Tibial nerve (tissue), 4 donors: ENCODE results near the gene USP3. TPM values are rescaled to one million over a fixed set of nuclear protein-coding genes. Genes with fewer than 3 reads are reported as not detected.

ENCODE experiments used
- DNase-seq, 2 donors: peaks; one replicate each; pipeline ENCODE4 v3.0.0-alpha.2; 2019; ENCODE audit warnings: low spot score in 2 of 2
- H3K27ac ChIP-seq, 4 donors: fragments of 200-600 bp; sonication (generic) in 3 of 4; one replicate each; pipeline ENCODE4 v1.5.1; 2017 to 2019; ENCODE audit warnings: mild to moderate bottlenecking in 1 of 4
- H3K27me3 ChIP-seq, 2 donors: fragments of 200-600 bp; sonication (generic) in 1 of 2; one replicate each; pipeline versions ENCODE4 v1.5.1 to v1.6.0; 2017 to 2019
- H3K36me3 ChIP-seq, 3 donors: fragments of 200-600 bp; sonication (generic); one replicate each; pipeline ENCODE4 v1.5.1; 2018 to 2019
- H3K4me1 ChIP-seq, 4 donors: fragments of 200-600 bp; sonication (generic) in 3 of 4; one replicate each; pipeline ENCODE4 v1.5.1; 2017 to 2019
- H3K4me3 ChIP-seq, 4 donors: fragments of 200-600 bp; sonication (generic) in 3 of 4; one replicate each; pipeline ENCODE4 v1.5.1; 2017 to 2019; ENCODE audit warnings: mild to moderate bottlenecking in 1 of 4, moderate library complexity in 1 of 4
- H3K9me3 ChIP-seq, 4 donors: fragments of 200-600 bp; sonication (generic) in 3 of 4; one replicate each; pipeline ENCODE4 v1.5.1; 2017 to 2019
- CTCF ChIP-seq, 5 experiments: fragments of 200-600 bp in 3 of 5; fragments of 450-650 bp in 2 of 5; sonication (generic) in 3 of 5; IDR thresholded peaks; one replicate each; pipeline ENCODE4 v1.5.1; 2016 to 2019; ENCODE audit warnings: antibody characterized with exemption in 5 of 5, mild to moderate bottlenecking in 3 of 5, moderate library complexity in 2 of 5
- EP300 ChIP-seq, 2 donors: sonication (generic); formaldehyde crosslinking; IDR thresholded peaks; one replicate each; pipeline ENCODE4 v1.6.1; 2017; ENCODE audit warnings: antibody characterized with exemption in 2 of 2, mild to moderate bottlenecking in 1 of 2
- POLR2A ChIP-seq, 2 donors: fragments of 450-650 bp; IDR thresholded peaks; one replicate each; pipeline ENCODE4 v1.6.1; 2017; ENCODE audit warnings: antibody characterized with exemption in 2 of 2, mild to moderate bottlenecking in 2 of 2, moderate library complexity in 2 of 2
- WGBS, 2 donors: methylation state at CpG; one replicate each; pipeline ENCODE4 v1.1.5; 2018; 5-methylcytosine and 5-hydroxymethylcytosine counted together
- total RNA-seq, 4 donors: library from RNA; depleted of rRNA; stranded (reverse); fragments of >200 nt; gene quantifications; one replicate each; pipeline ENCODE4 v1.1.0, GENCODE V29; 2016

Gene USP3
- total RNA-seq, 4 donors from 2014 or later, result 32.8 to 47.3 (median 38.3) TPM

GRCh38 chr15:63575312-63575711, 70.9 kb downstream of the USP3 start:
- peaks cover 0 to 51% (median 2%) of the 10 kb centered on the region in 3 donors for H3K36me3 ChIP-seq
- no peak overlapping the region for H3K4me3 ChIP-seq

GRCh38 chr15:63576441-63576840, 72.0 kb downstream of the USP3 start:
- WGBS, 2 donors, result 75 to 76% methylated on average over 6 of the region's 6 CpGs
- H3K36me3 ChIP-seq, result peaks cover 0 to 47% (median 0%) of the 10 kb centered on the region in 3 donors
- TF ChIP-seq CTCF (IDR thresholded peaks at IDR 0.05), result no peak
- TF ChIP-seq POLR2A (IDR thresholded peaks at IDR 0.05), result no peak
- TF ChIP-seq EP300 (IDR thresholded peaks at IDR 0.05), result no peak

More at GRCh38 chr15:63575312-63575711, 70.9 kb downstream of the USP3 start:
- TF ChIP-seq CTCF (IDR thresholded peaks at IDR 0.05), result no peak
- no peak for TF ChIP-seq POLR2A (IDR thresholded peaks at IDR 0.05)
- no peak for TF ChIP-seq EP300 (IDR thresholded peaks at IDR 0.05)
- no peak overlapping the region for H3K27ac ChIP-seq
- H3K4me1 ChIP-seq, result no peaks in the 10 kb centered on the region
- DNase-seq, result no peak
- no peaks in the 10 kb centered on the region for H3K27me3 ChIP-seq
- no peaks in the 10 kb centered on the region for H3K9me3 ChIP-seq
- 44 to 45% methylated on average over 1 of the region's 1 CpG for WGBS, 2 donors

GRCh38 chr15:63582179-63582578, 77.8 kb downstream of the USP3 start:
- Histone ChIP-seq H3K4me3 (no peak overlapping the region), H3K27me3 (no peaks in the 10 kb centered on the region), H3K36me3 (peaks cover 0 to 49% (median 6%) of the 10 kb centered on the region in 3 donors), H3K4me1 (no peaks in the 10 kb centered on the region), H3K9me3 (peaks cover 0 to 6% (median 0%) of the 10 kb centered on the region in 4 donors), H3K27ac (no peak overlapping the region)
- no peak for DNase-seq
- TF ChIP-seq POLR2A (IDR thresholded peaks at IDR 0.05) (no peak), EP300 (IDR thresholded peaks at IDR 0.05) (no peak), CTCF (IDR thresholded peaks at IDR 0.05) (no peak)

More at GRCh38 chr15:63576441-63576840, 72.0 kb downstream of the USP3 start:
- Histone ChIP-seq H3K27ac (no peak overlapping the region), H3K4me3 (no peak overlapping the region), H3K27me3 (no peaks in the 10 kb centered on the region), H3K4me1 (no peaks in the 10 kb centered on the region), H3K9me3 (no peaks in the 10 kb centered on the region)
- no peak for DNase-seq

GRCh38 chr15:63582718-63583426, 78.5 kb downstream of the USP3 start:
- TF ChIP-seq CTCF (IDR thresholded peaks at IDR 0.05) (no peak), EP300 (IDR thresholded peaks at IDR 0.05) (no peak), POLR2A (IDR thresholded peaks at IDR 0.05) (no peak)
- WGBS, 2 donors, result 71 to 80% methylated on average over 2 of the region's 2 CpGs
- no peak overlapping the region for H3K4me3 ChIP-seq
- H3K9me3 ChIP-seq, result peaks cover 0 to 6% (median 0%) of the 10 kb centered on the region in 4 donors
- H3K27me3 ChIP-seq, result no peaks in the 10 kb centered on the region
- no peaks in the 10 kb centered on the region for H3K4me1 ChIP-seq
- H3K36me3 ChIP-seq, result peaks cover 0 to 45% (median 6%) of the 10 kb centered on the region in 3 donors
- DNase-seq, result no peak
- no peak overlapping the region for H3K27ac ChIP-seq

GRCh38 chr15:63586790-63587189, 82.4 kb downstream of the USP3 start:
- peaks cover 0 to 6% (median 0%) of the 10 kb centered on the region in 4 donors for H3K9me3 ChIP-seq
- no peak for TF ChIP-seq CTCF (IDR thresholded peaks at IDR 0.05)
- no peak for TF ChIP-seq EP300 (IDR thresholded peaks at IDR 0.05)
- no peak for TF ChIP-seq POLR2A (IDR thresholded peaks at IDR 0.05)
- peaks cover 0 to 74% (median 6%) of the 10 kb centered on the region in 3 donors for H3K36me3 ChIP-seq
- DNase-seq, result no peak
- H3K27me3 ChIP-seq, result no peaks in the 10 kb centered on the region
- WGBS, 2 donors, result 91 to 94% methylated on average over 5 of the region's 5 CpGs
- H3K4me1 ChIP-seq, result no peaks in the 10 kb centered on the region
- H3K27ac ChIP-seq, result no peak overlapping the region
- H3K4me3 ChIP-seq, result no peak overlapping the region
